Measurements from ENCODE around the gene PSMC1. TPM values are rescaled to one million over a fixed set of nuclear protein-coding genes. Genes with fewer than 3 reads are reported as not detected.

PSMC1 gene
- total RNA-seq, 5 donors from 2014 or later (not counting 1 experiment from before 2014, with no cell fraction given): 50.7 to 67.9 (median 53.3) TPM

DNA sequence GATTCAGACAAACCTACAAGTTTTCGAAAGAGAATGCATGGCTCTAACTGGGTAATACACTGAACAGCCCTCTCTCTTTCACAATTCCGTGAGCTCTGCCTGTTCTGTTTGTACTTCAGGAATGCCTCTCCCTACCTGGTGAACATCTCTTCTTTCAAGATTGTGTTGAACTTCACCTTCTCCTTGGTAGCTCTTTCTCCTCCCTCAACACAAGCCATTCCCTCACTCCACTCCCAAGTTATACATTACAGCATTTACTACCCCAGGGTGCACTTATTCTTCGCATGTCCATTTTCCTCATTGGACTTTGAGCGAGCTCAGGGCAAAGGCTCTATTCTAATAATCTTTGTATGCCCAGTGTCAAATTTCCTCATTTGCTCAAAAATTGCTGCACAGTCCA lies 47.1 kb downstream of the PSMC1 start:
- 100% methylated on average over 2 of the region's 4 CpGs for WGBS (ENCODE audit: insufficient coverage)
- POLR2A ChIA-PET: no interaction called here

DNA sequence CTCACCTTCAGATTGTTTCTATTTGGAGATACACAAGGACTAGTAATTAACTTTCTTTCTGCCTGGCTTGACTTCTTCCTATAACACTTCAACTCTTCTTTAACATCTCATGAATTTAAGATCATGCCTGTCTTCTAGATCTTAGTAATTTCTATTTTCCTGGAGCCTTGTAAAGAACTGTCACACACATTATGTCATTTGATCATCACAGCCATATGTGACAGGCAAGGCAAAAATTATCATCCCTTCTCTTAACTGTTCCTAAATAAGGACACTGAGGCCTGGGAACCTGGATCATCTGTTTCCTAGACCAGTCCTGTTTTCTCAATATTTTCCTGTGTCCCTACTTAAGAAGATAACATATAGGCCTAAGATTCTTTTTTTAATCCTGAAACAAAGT lies 48.1 kb downstream of the PSMC1 start:
- no peaks in the 10 kb centered on the region for H3K27me3 ChIP-seq (replicated peaks in 1 of 2; ENCODE audit: control insufficient read depth in 2 of 2, extremely low read depth in 1 of 2, insufficient read depth in 2 of 2, low read length in 1 of 2)
- Mint-ChIP-seq H3K27ac (no peak overlapping the region), H3K9me3 (no peaks in the 10 kb centered on the region), H3K27me3 (no peaks in the 10 kb centered on the region), H3K4me3 (no peak overlapping the region), H3K36me3 (peaks cover 51% of the 10 kb centered on the region), H3K4me1 (peaks cover 13 to 15% (median 15%) of the 10 kb centered on the region in 3 donors)
- ChIA-PET CTCF (interaction anchor here in 1 of 2 donors (0.7 kb wide), 1 partner anchor 680 kb away, joined by 4 read pairs; no protein-coding TSS in a partner anchor), POLR2A (no interaction called here)
- no peak overlapping the region for H3K4me3 ChIP-seq (ENCODE audit: control insufficient read depth in 1 of 2, extremely low read depth in 1 of 2, low read length in 1 of 2)
- peaks cover 13 to 52% of the 10 kb centered on the region in 2 donors for H3K36me3 ChIP-seq (ENCODE audit: control insufficient read depth in 2 of 2, extremely low read depth in 1 of 2, insufficient read depth in 1 of 2, low read length in 1 of 2)
- no peak for ATAC-seq (replicated peaks in 1 of 4)
- H3K4me1 ChIP-seq (ENCODE audit: control insufficient read depth in 1 of 2, extremely low read depth in 1 of 2, insufficient read depth in 2 of 2, low read length in 2 of 2): peaks cover 0 to 2% of the 10 kb centered on the region in 2 experiments
- H3K27ac ChIP-seq (ENCODE audit: low read length): no peak overlapping the region
- H3K9me3 ChIP-seq: no peaks in the 10 kb centered on the region
- DNase-seq: no peak

More for the DNA sequence above, 47.1 kb downstream of the PSMC1 start:
- no peak overlapping the region for H3K4me3 Mint-ChIP-seq
- peaks cover 11 to 15% (median 15%) of the 10 kb centered on the region in 3 donors for H3K4me1 Mint-ChIP-seq
- H3K27ac Mint-ChIP-seq: no peak overlapping the region
- Histone ChIP-seq H3K4me3 (ENCODE audit: control insufficient read depth in 1 of 2, extremely low read depth in 1 of 2, low read length in 1 of 2) (no peak overlapping the region), H3K36me3 (ENCODE audit: control insufficient read depth in 2 of 2, extremely low read depth in 1 of 2, insufficient read depth in 1 of 2, low read length in 1 of 2) (peaks cover 9 to 55% of the 10 kb centered on the region in 2 donors), H3K9me3 (no peaks in the 10 kb centered on the region), H3K27me3 (replicated peaks in 1 of 2; ENCODE audit: control insufficient read depth in 2 of 2, extremely low read depth in 1 of 2, insufficient read depth in 2 of 2, low read length in 1 of 2) (no peaks in the 10 kb centered on the region), H3K27ac (ENCODE audit: low read length) (no peak overlapping the region), H3K4me1 (ENCODE audit: control insufficient read depth in 1 of 2, extremely low read depth in 1 of 2, insufficient read depth in 2 of 2, low read length in 2 of 2) (peaks cover 0 to 2% of the 10 kb centered on the region in 2 experiments)
- ATAC-seq (replicated peaks in 1 of 4) (no peak), DNase-seq (no peak)
- no peaks in the 10 kb centered on the region for H3K9me3 Mint-ChIP-seq
- CTCF ChIA-PET: interaction anchor here in 1 of 2 donors (0.7 to 2.5 kb wide), 2 partner anchors 16 to 394 kb away, joined by 3 to 22 read pairs; no protein-coding TSS in a partner anchor
- H3K36me3 Mint-ChIP-seq: peaks cover 48% of the 10 kb centered on the region
- H3K27me3 Mint-ChIP-seq: no peaks in the 10 kb centered on the region

DNA sequence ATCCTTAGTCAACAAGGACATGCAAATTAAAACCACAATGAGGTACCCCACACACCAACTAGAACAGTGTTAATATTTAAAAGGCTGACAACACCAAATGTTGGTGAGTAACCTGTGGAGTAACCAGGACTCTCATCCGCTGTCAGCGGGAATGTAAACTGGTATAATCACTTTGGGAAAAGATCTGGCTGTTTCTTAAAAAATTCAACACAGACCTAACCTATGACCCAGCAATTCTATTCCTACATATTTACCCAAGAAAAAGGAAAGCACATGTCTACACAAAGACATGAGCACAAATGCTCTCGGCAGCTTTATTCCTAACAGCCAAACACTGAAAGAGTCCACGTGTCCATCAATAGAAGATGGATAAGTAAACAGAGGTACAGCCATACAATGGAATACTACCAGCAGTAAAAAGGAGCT lies 48.8 kb downstream of the PSMC1 start:
- POLR2A ChIA-PET: interaction anchor here in 1 of 2 donors (0.5 kb wide), 1 partner anchor 22 kb away, joined by 4 read pairs; no protein-coding TSS in a partner anchor
- Mint-ChIP-seq H3K4me3 (no peak overlapping the region), H3K4me1 (peaks cover 15 to 16% (median 15%) of the 10 kb centered on the region in 3 donors), H3K27ac (no peak overlapping the region), H3K9me3 (no peaks in the 10 kb centered on the region), H3K36me3 (peaks cover 55% of the 10 kb centered on the region), H3K27me3 (no peaks in the 10 kb centered on the region)
- peaks cover 0 to 2% of the 10 kb centered on the region in 2 experiments for H3K4me1 ChIP-seq (ENCODE audit: control insufficient read depth in 1 of 2, extremely low read depth in 1 of 2, insufficient read depth in 2 of 2, low read length in 2 of 2)
- ATAC-seq (replicated peaks in 1 of 4): no peak
- DNase-seq: no peak
- no peaks in the 10 kb centered on the region for H3K27me3 ChIP-seq (replicated peaks in 1 of 2; ENCODE audit: control insufficient read depth in 2 of 2, extremely low read depth in 1 of 2, insufficient read depth in 2 of 2, low read length in 1 of 2)
- H3K9me3 ChIP-seq: no peaks in the 10 kb centered on the region
- CTCF ChIA-PET: interaction anchor here in 1 of 2 donors (0.6 to 0.7 kb wide), 2 partner anchors 18 to 679 kb away, joined by 3 to 4 read pairs; no protein-coding TSS in a partner anchor
- H3K4me3 ChIP-seq (ENCODE audit: control insufficient read depth in 1 of 2, extremely low read depth in 1 of 2, low read length in 1 of 2): no peak overlapping the region
- WGBS (ENCODE audit: insufficient coverage): no CpG with 5 or more reads among the region's 4 CpGs
- no peak overlapping the region for H3K27ac ChIP-seq (ENCODE audit: low read length)
- H3K36me3 ChIP-seq (ENCODE audit: control insufficient read depth in 2 of 2, extremely low read depth in 1 of 2, insufficient read depth in 1 of 2, low read length in 1 of 2): peaks cover 13 to 47% of the 10 kb centered on the region in 2 donors

DNA sequence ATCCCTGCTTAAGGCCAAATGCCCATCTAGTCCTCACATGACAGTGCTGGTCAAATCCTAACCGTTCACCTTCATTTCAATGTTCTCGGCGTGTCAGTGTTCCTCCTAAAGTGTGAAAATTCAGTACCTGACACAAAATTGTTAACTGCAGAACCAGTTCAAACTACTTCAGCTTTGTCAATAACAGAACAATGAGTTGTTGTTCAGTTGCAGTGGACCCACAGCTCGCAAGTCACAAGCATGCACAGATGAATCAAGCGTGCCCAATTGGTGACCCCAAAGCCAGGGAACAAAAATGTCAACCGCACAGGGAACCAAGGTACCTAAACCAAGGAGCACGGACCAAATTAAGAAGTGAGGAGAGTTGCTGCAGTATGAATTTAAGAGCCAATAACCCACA lies 52.2 kb downstream of the PSMC1 start:
- H3K4me1 Mint-ChIP-seq: peaks cover 0 to 5% (median 0%) of the 10 kb centered on the region in 3 donors
- no peak overlapping the region for H3K4me3 Mint-ChIP-seq
- no peak for DNase-seq
- H3K27me3 ChIP-seq (replicated peaks in 1 of 2; ENCODE audit: control insufficient read depth in 2 of 2, extremely low read depth in 1 of 2, insufficient read depth in 2 of 2, low read length in 1 of 2): no peaks in the 10 kb centered on the region
- H3K36me3 Mint-ChIP-seq: peaks cover 64% of the 10 kb centered on the region
- no peak overlapping the region for H3K27ac Mint-ChIP-seq
- no peak overlapping the region for H3K4me3 ChIP-seq (ENCODE audit: control insufficient read depth in 1 of 2, extremely low read depth in 1 of 2, low read length in 1 of 2)
- H3K36me3 ChIP-seq (ENCODE audit: control insufficient read depth in 2 of 2, extremely low read depth in 1 of 2, insufficient read depth in 1 of 2, low read length in 1 of 2): peaks cover 11 to 53% of the 10 kb centered on the region in 2 donors
- 98% methylated on average over 4 of the region's 7 CpGs for WGBS (ENCODE audit: insufficient coverage)
- ATAC-seq (replicated peaks in 1 of 4): no peak
- no peak overlapping the region for H3K27ac ChIP-seq (ENCODE audit: low read length)
- H3K9me3 ChIP-seq: no peaks in the 10 kb centered on the region
- ChIA-PET POLR2A (no interaction called here), CTCF (no interaction called here)
- no peaks in the 10 kb centered on the region for H3K9me3 Mint-ChIP-seq
- no peaks in the 10 kb centered on the region for H3K4me1 ChIP-seq (ENCODE audit: control insufficient read depth in 1 of 2, extremely low read depth in 1 of 2, insufficient read depth in 2 of 2, low read length in 2 of 2)
- H3K27me3 Mint-ChIP-seq: no peaks in the 10 kb centered on the region

DNA sequence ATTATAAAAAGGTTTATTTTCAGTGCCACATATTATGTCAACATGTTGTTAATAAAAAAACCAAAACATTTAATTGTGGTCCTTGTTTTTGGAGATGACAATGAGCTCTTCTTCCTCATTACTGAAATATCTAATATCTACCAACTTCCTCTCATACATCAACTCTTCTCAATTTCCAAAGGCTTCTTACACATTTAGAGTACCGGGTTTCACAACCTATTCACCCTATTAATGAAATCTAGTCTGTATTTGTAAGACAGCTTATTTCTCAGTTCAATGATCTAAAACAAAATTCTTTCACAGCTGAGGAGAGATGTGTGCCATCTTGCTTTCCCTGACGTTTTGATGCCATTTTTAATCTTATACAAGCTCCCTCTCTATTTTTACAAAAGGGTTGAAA lies 60.9 kb downstream of the PSMC1 start:
- Histone ChIP-seq H3K36me3 (ENCODE audit: control insufficient read depth in 2 of 2, extremely low read depth in 1 of 2, insufficient read depth in 1 of 2, low read length in 1 of 2) (peaks cover 0 to 42% of the 10 kb centered on the region in 2 donors), H3K9me3 (no peaks in the 10 kb centered on the region), H3K4me3 (ENCODE audit: control insufficient read depth in 1 of 2, extremely low read depth in 1 of 2, low read length in 1 of 2) (no peak overlapping the region), H3K27ac (ENCODE audit: low read length) (no peak overlapping the region), H3K27me3 (replicated peaks in 1 of 2; ENCODE audit: control insufficient read depth in 2 of 2, extremely low read depth in 1 of 2, insufficient read depth in 2 of 2, low read length in 1 of 2) (no peaks in the 10 kb centered on the region), H3K4me1 (ENCODE audit: control insufficient read depth in 1 of 2, extremely low read depth in 1 of 2, insufficient read depth in 2 of 2, low read length in 2 of 2) (no peaks in the 10 kb centered on the region)
- Mint-ChIP-seq H3K27me3 (no peaks in the 10 kb centered on the region), H3K36me3 (peaks cover 63% of the 10 kb centered on the region), H3K4me3 (no peak overlapping the region), H3K9me3 (no peaks in the 10 kb centered on the region), H3K27ac (no peak overlapping the region), H3K4me1 (peaks cover 18 to 23% (median 19%) of the 10 kb centered on the region in 3 donors)
- no peak for DNase-seq
- ChIA-PET POLR2A (no interaction called here), CTCF (no interaction called here)
- ATAC-seq (replicated peaks in 1 of 4): no peak
- no CpG with 5 or more reads among the region's 2 CpGs for WGBS (ENCODE audit: insufficient coverage)

DNA sequence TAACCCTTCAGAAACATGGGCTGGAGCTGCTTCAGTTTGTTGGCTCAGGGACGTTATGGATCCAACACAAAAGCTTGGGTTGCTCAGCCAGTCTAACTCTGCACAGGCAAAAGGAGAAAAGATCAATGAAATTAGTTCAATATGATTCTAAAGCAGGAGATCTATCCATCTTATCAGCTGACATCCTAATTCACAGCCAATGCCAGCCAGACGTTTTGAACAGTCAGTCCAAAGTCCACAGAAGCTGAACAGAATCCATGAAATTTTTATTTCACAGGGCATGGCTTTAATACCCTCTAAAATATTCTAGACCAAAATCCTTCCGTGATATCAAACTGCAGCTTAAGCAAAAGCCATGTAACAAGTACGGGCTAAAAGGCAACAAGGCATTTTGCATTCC lies 61.7 kb downstream of the PSMC1 start:
- 97% methylated on average over 3 of the region's 4 CpGs for WGBS (ENCODE audit: insufficient coverage)
- ChIA-PET CTCF (interaction anchor here in 1 of 2 donors (0.6 kb wide), 1 partner anchor 730 kb away, joined by 3 read pairs; no protein-coding TSS in a partner anchor), POLR2A (no interaction called here)
- H3K4me1 ChIP-seq (ENCODE audit: control insufficient read depth in 1 of 2, extremely low read depth in 1 of 2, insufficient read depth in 2 of 2, low read length in 2 of 2): no peaks in the 10 kb centered on the region
- no peak for ATAC-seq (replicated peaks in 1 of 4)
- Mint-ChIP-seq H3K4me1 (peaks cover 18 to 24% (median 23%) of the 10 kb centered on the region in 3 donors), H3K27ac (no peak overlapping the region), H3K27me3 (no peaks in the 10 kb centered on the region), H3K36me3 (peaks cover 60% of the 10 kb centered on the region), H3K9me3 (no peaks in the 10 kb centered on the region), H3K4me3 (no peak overlapping the region)
- H3K4me3 ChIP-seq (ENCODE audit: control insufficient read depth in 1 of 2, extremely low read depth in 1 of 2, low read length in 1 of 2): no peak overlapping the region
- no peaks in the 10 kb centered on the region for H3K9me3 ChIP-seq
- no peak overlapping the region for H3K27ac ChIP-seq (ENCODE audit: low read length)
- DNase-seq: no peak
- H3K36me3 ChIP-seq (ENCODE audit: control insufficient read depth in 2 of 2, extremely low read depth in 1 of 2, insufficient read depth in 1 of 2, low read length in 1 of 2): peaks cover 0 to 38% of the 10 kb centered on the region in 2 donors
- no peaks in the 10 kb centered on the region for H3K27me3 ChIP-seq (replicated peaks in 1 of 2; ENCODE audit: control insufficient read depth in 2 of 2, extremely low read depth in 1 of 2, insufficient read depth in 2 of 2, low read length in 1 of 2)
